Activated CD4-positive, alpha-beta T cell treated with anti-CD3 and anti-CD28 coated beads for 24 hours (primary cell): Measurements from ENCODE around the gene PCGF3.
"Not testable (repeated sequence)": the region's sequence is repeated elsewhere in the genome, so short reads cannot be mapped to it uniquely, and the experiment has no call there.

Experiments
- DNase-seq, 2 donors: peaks; one replicate each; pipeline ENCODE4 v3.0.0-alpha.2; 2020; ENCODE audit warnings: low read depth in 2 of 2

Gene PCGF3

DNA sequence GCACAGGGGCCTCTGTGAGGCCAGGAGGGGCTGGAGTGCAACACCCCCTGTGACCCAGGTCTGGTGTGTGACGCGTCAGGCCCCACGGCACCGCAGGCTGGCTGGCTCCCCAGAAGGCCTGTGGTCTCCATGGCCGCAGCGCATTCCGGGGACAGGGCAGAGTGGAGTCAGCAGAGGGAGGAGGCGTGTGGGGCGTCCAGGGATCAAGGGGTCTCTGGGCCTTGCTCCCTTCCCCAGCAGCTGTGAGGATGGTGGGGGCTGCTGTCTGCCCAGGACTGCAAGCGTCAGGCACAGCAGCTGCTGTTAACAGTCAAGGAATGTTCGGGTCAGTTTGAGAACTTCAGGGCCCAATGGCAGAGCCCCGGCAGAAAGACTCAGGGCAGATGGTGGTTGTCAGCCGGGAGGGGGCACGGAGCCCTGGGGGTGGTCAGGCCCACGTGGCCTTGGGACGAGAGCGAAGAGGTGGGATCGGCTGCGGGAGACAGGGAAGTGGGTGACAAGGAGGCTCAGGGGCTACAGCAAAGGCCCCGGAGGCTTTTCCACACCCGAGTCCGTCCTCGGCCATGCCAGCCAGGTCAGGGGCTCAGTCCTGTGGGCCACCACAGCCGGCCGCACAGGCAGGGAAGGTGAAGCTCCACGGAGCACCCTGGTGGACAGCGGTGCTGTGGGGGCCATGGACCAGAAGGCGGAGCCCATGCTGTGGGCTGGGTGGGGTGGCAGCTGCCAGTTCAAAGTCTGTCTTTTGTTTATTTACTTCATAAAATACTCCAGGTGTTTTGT lies 18.3 kb downstream of the PCGF3 start:
- no peak for DNase-seq

DNA sequence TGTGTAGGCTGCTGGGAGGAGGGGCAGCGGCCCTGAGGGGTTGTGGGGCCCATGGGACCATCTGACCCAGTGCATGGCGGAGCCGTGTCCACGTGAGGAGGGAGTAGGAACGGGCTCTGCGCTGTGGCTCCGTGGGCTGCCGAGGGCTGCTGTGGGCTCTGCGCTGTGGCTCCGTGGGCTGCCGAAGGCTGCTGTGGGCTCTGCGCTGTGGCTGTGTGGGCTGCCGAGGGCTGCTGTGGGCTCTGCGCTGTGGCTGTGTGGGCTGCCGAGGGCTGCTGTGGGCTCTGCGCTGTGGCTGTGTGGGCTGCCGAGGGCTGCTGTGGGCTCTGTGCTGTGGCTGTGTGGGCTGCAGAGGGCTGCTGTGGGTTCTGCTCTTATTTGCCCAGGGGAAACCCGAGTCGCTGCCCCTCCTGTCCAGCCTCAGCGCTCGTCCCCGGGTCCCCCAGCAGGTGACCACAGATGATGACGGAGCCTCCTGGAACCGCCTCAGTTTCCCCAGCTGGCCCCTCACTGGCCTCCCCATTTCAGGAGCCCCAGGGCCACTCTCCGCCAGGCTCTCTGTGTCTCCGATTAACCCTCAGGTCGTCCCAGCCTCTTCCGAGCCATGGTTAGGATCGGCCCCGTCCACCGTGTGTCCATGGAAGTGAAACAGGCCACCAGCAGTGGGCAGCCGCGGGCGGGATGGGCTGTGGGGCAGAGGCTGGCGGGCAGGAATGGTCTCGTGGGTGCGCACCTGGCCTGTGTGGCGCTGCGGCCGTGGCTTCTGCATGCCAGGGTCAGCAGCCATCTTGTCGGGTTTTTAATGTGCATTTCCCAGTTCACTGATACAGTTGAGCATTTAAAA lies 20.0 kb downstream of the PCGF3 start:
- no peak for DNase-seq

DNA sequence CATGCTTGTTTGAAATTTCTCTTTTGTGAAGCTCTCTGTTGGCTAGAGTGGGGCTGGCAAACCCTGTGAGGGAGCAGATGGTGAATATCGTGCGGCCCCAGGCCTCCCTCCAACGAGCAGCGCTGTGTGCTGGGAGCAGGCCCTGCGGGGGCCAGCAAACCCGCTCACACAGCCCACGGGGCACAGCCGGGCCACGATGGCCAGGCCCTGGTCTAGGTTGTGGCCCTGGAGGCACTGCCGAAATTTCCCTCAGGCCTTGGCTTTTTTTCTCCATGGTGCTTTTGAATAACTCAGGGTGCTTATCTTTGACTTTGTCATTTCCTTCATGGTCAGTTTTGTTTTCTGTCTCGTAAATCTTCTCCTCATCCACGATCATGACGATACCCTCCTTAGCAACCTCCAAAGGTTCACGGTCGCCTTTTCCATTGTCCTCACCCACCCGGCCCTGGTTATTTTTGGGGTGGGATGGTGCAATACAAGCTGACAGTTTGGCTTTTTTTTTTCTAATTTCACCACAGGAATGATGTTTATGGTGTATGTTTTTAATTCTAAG lies 20.7 kb downstream of the PCGF3 start:
- no peak for DNase-seq

DNA sequence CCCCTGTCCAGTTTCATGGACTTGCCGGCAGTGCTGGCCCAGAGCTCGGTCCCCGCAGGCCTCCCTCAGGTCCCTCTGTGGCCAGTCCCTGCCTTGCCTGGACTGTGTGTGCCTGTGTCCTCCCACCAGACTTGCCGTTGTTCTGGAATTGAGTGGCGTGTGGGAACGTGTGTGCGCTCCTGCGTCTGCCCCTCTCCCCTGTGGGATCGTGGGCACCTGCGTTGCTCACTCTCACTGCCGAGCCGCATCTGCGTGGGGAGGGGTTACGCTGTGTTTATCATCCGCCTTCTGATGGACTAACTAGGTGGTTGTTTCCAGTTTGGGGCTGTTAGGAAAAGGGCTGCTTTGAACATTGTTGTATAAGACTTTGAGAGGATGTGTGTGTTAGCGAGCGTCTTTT lies 21.2 kb downstream of the PCGF3 start:
- no peak for DNase-seq

DNA sequence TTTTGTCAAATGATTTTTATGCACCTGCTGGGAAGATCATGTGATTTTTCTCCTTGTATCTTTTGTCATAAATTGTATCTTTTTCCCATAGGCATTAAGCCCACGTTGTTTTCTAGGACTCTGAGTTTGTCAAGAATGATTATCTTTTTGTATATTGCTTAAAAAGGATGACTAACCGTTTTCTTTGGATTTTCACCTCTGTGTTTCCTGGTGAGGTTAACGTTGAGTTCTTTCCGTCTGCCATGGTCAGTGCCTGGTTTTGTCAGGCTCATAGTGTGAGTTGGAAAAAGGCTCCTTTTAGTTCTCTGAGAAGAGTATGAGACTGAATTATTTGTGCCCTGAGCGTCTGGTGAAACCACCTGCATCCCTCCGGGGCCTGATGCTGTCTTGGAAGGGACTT lies 21.9 kb downstream of the PCGF3 start:
- DNase-seq = no peak

DNA sequence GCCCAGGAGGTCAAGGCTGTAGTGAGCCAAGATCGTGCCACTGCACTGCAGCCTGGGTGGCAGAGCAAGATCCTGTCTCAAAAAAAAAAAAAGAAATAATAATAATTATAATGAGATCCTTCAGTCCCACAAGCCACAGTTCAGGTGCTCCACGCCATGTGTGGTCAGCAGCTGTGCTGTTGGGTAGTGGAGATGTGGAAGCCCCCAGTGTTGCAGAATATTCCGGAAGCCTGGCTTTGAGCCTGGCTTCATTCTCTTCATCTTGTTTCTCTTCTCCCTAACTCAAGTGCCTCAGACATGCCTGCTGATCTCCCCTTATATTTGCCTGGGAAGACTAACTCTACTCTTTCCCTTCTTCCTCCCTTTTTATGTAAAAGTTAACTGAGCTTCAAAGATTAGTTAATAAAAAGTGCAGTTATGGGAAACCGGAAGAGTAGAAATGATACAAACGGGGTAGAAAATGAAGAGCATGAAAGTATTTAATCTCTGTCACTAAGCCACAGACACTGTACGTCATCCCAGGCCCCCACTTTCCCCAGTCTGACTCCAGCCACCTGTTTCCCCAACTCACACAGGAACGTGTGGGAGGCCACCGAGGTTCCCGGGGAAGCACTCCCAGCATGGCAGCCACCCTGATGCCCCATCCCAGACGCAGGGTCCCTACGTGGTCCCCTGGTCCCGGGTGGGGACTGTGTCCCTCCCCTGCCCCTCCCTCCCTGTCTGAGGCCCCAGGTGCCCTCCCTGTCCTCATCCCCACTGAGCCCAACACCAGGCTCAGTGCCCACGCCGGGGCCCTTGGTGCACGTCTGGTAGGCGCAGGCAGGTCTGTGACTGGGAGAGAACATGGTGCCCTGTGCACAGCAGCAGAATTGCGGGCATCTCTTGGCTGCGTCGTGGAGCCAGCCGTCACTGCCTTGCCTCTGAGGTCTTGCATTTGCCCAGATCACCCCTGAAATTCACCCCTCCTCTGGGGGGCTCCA lies 24.0 kb downstream of the PCGF3 start:
- no peak for DNase-seq

DNA sequence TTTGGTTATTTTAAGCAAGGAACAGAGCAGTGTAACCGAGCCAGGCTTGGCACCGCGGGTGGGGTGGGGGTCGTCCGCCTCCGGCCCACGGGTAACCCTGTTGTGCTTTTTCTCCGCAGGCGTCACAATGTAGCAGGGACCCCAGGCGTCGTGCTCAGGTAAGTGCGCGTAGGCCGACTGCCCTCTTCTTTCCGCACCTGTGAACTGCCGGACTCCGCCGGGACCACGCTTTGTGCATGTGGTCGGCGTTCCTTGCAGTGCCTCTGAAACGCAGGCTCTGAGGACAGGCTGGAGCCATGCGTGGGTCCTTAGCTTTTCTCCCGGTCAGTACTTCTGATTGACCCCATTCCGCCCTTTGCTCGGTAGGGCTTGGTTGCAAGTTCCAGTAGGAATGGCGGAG lies 24.9 kb downstream of the PCGF3 start:
- no peak for DNase-seq

DNA sequence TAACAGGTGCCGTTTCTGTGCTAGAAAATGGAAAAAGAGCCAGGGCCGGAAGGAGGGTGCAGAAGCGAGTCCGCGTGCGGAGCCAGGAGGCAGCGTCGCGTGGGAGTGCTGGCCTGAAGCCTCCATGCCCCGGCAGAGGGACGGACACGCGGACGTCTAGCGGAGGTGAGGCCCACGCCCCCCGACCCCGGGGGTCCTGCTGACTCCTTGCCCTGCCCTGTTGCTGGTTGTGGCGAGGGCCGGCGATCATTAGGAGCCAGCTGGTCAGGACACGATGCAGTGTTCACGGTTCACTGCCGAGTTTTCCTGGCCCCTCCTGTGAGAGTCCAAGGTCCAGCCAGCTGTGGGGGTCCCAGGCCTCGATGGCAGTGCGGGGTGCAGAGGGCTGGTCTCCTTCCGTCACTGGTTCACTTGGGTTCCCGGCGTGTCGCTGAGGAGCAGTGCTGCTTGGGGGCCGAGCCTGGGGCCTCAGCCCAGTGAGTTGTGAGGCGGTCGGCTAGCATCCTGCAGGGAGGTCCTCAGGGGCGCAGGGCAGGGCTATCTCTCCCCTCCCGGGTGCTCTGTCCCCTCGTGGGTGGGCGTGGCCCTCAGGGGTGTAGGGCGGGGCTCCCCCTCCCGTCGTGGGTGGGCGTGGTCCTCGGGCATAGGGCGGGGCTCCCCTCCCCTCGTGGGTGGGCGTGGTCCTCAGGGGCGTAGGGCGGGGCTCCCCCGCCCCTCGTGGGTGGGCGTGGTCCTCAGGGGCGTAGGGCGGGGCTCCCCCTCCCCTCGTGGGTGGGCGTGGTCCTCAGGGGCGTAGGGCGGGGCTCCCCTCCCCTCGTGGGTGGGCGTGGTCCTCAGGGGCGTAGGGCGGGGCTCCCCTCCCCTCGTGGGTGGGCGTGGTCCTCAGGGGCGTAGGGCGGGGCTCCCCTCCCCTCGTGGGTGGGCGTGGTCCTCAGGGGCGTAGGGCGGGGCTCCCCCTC lies 25.6 kb downstream of the PCGF3 start:
- DNase-seq = not testable (repeated sequence)

DNA sequence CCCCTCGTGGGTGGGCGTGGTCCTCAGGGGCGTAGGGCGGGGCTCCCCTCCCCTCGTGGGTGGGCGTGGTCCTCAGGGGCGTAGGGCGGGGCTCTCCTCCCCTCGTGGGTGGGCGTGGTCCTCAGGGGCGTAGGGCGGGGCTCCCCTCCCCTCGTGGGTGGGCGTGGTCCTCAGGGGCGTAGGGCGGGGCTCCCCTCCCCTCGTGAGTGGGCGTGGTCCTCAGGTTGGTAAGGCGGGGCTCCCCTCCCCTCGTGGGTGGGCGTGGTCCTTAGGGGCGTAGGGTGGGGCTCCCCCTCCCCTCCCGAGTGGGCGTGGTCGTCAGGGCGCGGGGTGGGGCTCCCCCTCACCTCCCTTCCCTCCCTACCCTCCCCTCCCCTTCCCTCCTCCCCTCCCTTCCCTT lies 26.3 kb downstream of the PCGF3 start:
- DNase-seq = not testable (repeated sequence)

DNA sequence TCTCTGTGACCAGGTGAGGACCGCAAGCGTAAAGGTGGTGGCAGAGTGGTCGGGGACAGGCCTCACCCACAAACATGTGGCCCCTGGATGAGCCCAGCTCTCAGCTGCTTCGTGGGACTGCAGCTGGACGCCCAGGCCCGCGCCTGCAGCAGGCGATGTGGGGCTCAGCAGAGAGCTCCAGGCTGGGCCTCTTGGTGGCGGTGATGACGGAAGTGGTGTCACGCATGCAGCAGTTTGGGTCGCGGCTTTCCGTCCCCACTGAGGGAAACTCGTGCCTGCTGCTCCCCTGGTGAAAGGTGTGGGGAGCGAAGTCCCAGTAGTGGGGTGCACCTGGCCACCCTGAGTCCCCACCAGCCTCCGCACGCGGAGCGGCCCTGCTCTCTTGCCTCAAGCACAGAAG lies 26.9 kb downstream of the PCGF3 start:
- DNase-seq = no peak

DNA sequence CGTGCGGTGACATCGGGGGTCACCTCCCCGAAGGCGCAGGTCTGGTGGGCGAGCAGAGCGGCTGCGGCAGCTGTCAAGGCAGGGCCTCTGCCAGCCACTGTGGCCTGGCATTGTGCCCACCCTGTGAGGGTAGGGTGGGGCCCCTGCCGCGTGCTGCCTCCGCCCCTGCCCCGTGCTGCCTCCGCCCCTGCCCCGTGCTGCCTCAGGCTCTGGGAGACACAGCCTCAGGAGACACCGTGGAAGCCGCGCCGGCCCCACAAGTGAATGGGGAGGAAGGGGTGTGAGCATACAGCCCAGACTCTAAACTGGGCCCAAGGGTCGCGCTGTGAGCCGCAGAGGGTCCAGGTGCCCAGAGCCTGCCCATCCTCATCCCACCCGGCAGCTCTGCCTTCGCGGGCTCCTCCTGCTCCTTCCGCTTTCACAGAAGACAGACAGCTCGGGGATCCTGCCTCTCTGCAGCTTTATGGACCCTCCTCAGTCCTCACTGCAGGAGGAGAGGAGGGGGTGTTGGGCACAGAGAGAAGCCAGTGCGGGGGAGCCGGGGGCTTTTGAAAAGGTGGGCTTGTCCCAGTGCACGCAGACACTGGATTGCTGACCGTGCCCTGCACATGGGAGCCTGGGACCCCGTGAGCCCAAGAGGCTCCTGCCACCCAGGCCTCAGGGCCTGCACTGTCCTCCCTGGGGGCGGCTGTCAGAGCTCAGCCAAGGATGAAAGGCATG lies 27.4 kb downstream of the PCGF3 start:
- no peak for DNase-seq

DNA sequence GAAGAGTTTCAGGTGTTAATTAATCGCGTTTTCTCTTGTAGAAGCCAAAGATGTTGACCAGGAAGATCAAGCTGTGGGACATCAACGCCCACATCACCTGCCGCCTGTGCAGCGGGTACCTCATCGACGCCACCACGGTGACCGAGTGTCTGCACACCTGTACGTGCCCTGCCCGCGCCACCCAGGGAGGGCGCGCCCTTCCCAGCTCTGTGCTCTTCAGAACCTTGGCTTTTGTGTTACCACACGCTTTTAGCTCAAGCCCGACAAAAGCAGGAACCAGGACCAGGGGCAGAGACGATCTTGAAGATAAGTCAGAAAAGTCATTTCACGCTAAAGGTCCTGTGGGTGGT lies 28.0 kb downstream of the PCGF3 start:
- no peak for DNase-seq

DNA sequence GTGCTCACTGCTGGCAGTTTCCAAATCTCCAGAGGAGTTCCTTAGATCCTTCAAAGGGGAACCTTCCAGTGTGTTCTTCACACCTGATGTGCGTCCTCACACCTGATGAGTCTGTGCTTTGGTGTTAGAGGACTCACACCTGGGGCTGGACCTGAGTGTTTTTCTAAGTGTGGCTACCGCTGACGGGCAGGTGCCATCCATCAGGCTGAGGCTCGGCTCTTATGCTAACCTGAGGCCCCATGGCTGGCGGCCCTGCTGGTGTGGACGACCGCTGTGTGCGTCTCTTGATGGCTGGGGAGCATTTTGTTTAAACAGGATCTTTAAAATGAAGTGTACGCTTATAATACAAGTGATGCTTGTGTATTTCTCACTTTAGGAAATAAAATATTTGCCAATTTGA lies 28.4 kb downstream of the PCGF3 start:
- DNase-seq = no peak

DNA sequence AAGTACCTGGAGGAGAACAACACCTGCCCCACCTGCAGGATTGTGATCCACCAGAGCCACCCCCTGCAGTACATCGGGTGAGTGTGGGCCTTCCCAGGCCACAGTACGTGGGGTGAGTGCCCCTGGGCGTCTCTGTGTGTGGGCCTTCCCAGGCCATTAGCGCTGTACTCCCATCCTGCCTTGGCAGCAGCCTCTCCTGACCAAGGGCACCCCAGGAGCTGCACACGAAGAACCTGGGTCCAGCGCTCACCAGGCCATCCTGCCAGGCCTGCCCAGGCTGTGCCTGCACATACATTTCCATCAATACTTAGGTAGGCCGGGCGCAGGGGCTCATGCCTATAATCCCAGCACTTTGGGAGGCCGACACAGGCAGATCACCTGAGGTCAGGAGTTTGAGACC lies 29.3 kb downstream of the PCGF3 start:
- DNase-seq = no peak

DNA sequence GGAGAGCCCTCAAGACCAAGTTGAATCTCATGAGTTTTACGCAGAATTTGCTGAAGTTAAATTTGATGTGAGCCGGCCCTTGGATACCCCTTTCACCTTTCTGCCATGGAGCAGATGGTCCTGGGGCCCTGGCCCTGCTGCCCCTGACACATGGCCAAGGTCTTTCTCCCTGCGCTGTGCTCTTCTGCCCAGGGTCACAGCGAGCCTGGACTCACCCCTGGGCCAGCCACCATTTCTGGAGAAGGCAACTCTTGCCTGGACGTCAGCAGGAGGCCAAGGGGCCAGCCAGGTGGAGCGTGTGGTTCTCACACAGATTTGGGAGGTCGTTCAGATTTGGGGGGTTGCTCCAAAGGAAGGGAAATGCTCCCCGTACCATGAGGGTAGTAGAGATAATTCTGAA lies 30.0 kb downstream of the PCGF3 start:
- DNase-seq = no peak

DNA sequence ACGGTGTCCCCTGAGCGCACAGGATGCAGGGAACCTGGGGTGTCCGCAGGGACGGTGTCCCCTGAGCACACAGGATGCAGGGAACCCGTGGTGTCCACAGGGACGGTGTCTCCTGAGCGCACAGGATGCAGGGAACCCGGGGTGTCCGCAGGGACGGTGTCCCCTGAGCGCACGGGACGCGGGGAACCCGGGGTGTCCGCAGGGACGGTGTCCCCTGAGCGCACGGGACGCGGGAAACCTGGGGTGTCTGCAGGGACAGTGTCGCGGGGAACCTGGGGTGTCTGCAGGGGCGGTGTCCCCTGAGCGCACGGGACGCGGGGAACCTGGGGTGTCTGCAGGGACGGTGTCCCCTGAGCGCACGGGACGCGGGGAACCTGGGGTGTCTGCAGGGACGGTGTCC lies 30.9 kb downstream of the PCGF3 start:
- DNase-seq = not testable (repeated sequence)

DNA sequence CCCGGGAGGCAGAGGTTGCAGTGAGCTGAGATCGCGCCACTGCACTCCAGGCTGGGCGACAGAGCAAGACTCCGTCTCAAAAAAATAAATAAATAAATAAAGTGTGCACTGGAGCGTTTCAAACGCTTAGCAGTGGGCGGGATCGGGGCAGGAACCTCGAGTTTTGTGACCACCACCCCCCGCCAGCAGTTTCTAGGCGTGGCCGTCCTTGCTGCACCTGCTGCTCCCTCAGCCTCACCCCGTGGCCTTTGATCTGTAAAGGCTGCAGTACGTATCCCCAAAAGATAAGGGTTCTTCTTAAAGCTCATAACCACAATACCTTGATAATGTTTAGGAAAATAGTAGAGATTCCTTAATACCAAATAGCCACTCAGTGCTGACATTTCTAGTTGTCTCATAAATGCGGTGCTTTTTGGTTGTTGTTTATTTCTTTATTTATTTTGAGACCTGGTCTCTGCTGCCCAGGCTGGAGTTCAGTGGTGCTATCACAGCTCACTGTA lies 33.2 kb downstream of the PCGF3 start:
- no peak for DNase-seq

DNA sequence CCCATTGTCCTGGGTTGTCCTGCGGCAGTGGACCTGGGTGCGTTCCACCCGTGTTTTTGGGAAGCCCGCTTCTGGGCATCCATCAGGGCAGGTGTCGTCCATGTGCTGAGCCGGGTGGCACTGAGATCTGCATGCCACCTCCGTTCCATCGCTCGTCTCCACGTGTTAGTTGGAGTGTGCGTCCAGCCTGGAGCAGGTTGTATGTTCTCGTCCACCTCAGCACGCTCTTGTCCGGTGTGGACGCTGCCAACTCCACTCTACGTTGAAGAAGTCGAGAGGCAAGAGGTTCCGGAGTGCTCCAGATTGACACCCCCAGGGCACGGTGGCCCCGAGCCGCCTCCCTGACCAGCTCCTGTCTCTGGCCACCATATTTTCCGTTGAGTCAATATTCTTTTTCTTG lies 33.9 kb downstream of the PCGF3 start:
- DNase-seq = no peak

DNA sequence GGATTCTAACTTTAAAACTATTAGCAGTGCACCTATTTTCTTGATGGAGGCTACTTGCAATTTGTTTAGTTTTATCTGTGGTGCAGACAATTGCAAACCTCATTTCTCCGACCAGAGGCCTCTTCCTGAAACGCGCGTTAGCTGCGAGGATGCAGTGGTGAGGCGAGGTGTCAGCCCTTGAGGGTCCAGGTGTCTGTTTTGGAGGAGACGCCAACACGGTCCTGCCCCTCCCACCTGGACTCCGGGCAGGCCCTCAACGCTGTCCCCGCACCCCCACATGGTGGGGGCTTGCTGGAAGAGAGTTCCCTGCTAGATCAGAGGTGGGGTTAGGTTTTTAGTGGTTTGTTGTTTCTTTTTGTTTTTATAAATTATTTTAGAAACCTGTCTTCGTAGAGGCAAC lies 34.4 kb downstream of the PCGF3 start:
- DNase-seq = no peak
